LHCN-M2 (cell line): ENCODE measurements around the gene MED14. TPM values are rescaled to one million over a fixed set of nuclear protein-coding genes. Genes with fewer than 3 reads are reported as not detected.

Source experiments
- DNase-seq: peaks from one replicate; pipeline ENCODE4 v3.0.0-alpha.2; 2012; ENCODE audit warnings: low read depth
- total RNA-seq: library from RNA; depleted of rRNA; stranded (reverse); fragments of >200 nt; gene quantifications from 2 replicates; pipeline ENCODE4 v1.2.3, GENCODE V29; 2014; rRNA removed

Gene MED14
- total RNA-seq, 1 experiment from 2014 or later, result 18.9 TPM

- no peak for DNase-seq
Observed at GRCh38 chrX:40612511-40612910, 122.8 kb downstream of the MED14 start.

DNA sequence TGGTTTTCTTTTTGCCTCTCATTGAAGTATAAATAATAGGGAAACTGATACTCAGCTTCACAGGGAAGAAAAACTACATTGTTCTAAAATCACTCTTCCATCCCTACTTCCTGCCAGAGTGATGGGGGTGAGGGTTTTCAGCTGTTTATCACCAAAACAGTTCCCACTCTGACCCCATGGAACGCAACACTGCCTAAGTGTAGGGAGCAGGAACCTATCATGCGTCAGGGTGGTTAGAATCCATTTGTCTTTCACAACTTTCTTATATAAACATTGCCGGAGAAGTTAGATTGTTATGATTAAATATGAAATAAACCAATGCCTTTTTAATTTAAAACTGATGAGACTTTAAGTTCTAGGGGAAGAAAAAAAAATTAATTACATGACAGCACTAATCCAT is 128.0 kb downstream of the MED14 start:
- DNase-seq, result no peak

GRCh38 chrX:40603446-40603845 is 131.9 kb downstream of the MED14 start:
- no peak for DNase-seq

Other genes with a start within 250 kb of the MED14 start
- gene ATP6AP2, start 154.6 kb downstream of the MED14 start, total RNA-seq, result 106 and 114 TPM in 2 replicates
- not detected in 2 replicates for gene MPC1L, start 112.1 kb downstream of the MED14 start, total RNA-seq
- gene CXorf38, start 88.0 kb downstream of the MED14 start, total RNA-seq, result 22.6 and 22.9 TPM in 2 replicates